H9 (cell line): ENCODE measurements around the gene RASGRF2. TPM values are rescaled to one million over a fixed set of nuclear protein-coding genes. Genes with fewer than 3 reads are reported as not detected.

ENCODE experiments used
- DNase-seq: peaks from one replicate; pipeline ENCODE4 v3.0.0-alpha.2; 2017
- H2AFZ ChIP-seq: one replicate; pipeline ENCODE4 v1.6.1; 2013; ENCODE audit warnings: mild to moderate bottlenecking, low read length, control low read depth, moderate library complexity
- H2AK5ac ChIP-seq: 2 replicates; pipeline ENCODE4 v1.6.1; 2013; ENCODE audit warnings: low read length, control low read depth, mixed read lengths; ENCODE audit not compliant: insufficient read length
- H2BK120ac ChIP-seq: one replicate; pipeline ENCODE4 v1.6.1; 2013; ENCODE audit warnings: low read depth, mild to moderate bottlenecking, low read length, control low read depth, inconsistent platforms; ENCODE audit not compliant: poor library complexity, severe bottlenecking
- H2BK12ac ChIP-seq: 2 replicates; pipeline ENCODE4 v1.6.1; 2013; ENCODE audit warnings: low read length, control low read depth, mixed read lengths, low read depth; ENCODE audit not compliant: insufficient read length
- H2BK15ac ChIP-seq: 2 replicates; pipeline ENCODE4 v1.6.1; 2013; ENCODE audit warnings: low read depth, low read length, control low read depth
- H2BK20ac ChIP-seq: one replicate; pipeline ENCODE4 v1.6.1; 2013; ENCODE audit warnings: low read depth, mild to moderate bottlenecking, low read length, control low read depth, inconsistent platforms; ENCODE audit not compliant: poor library complexity, severe bottlenecking
- H2BK5ac ChIP-seq: 2 replicates; pipeline ENCODE4 v1.6.1; 2013; ENCODE audit warnings: low read length, control low read depth, mixed read lengths; ENCODE audit not compliant: insufficient read length
- H3K14ac ChIP-seq: 2 replicates; pipeline ENCODE4 v1.6.1; 2013; ENCODE audit warnings: low read length, control low read depth; ENCODE audit not compliant: insufficient read depth
- H3K18ac ChIP-seq: 2 replicates; pipeline ENCODE4 v1.6.1; 2013; ENCODE audit warnings: low read depth, mild to moderate bottlenecking, mixed read lengths, low read length, control low read depth; ENCODE audit not compliant: insufficient read length
- H3K23ac ChIP-seq: 2 replicates; pipeline ENCODE4 v1.6.1; 2013; ENCODE audit warnings: low read length, control low read depth, mixed read lengths, low read depth; ENCODE audit not compliant: insufficient read length
- H3K23me2 ChIP-seq: 2 replicates; pipeline ENCODE4 v1.6.1; 2013; ENCODE audit warnings: low read depth, mild to moderate bottlenecking, mixed read lengths, low read length, control low read depth; ENCODE audit not compliant: insufficient read length, poor library complexity, severe bottlenecking
- H3K27ac ChIP-seq: 2 replicates; pipeline ENCODE4 v1.5.1; 2013; ENCODE audit warnings: low read length, control low read depth, mixed read lengths, low read depth; ENCODE audit not compliant: insufficient read length
- H3K27me3 ChIP-seq: 2 replicates; pipeline ENCODE4 v1.6.1; 2013; ENCODE audit warnings: low read length, control low read depth, inconsistent platforms; ENCODE audit not compliant: insufficient read depth
- H3K4ac ChIP-seq: 2 replicates; pipeline ENCODE4 v1.6.1; 2013; ENCODE audit warnings: low read depth, mild to moderate bottlenecking, control low read depth, inconsistent platforms, low read length, moderate library complexity
- H3K4me1 ChIP-seq: 2 replicates; pipeline ENCODE4 v1.6.1; 2013; ENCODE audit warnings: low read length, control low read depth, inconsistent platforms; ENCODE audit not compliant: insufficient read depth
- H3K4me2 ChIP-seq: 2 replicates; pipeline ENCODE4 v1.6.1; 2013; ENCODE audit warnings: low read length, control low read depth, mixed read lengths; ENCODE audit not compliant: insufficient read length, insufficient read depth
- H3K56ac ChIP-seq: 2 replicates; pipeline ENCODE4 v1.6.1; 2013; ENCODE audit warnings: low read depth, mild to moderate bottlenecking, mixed read lengths, low read length, control low read depth; ENCODE audit not compliant: insufficient read length
- H3K79me1 ChIP-seq: 2 replicates; pipeline ENCODE4 v1.6.1; 2013; ENCODE audit warnings: low read depth, mild to moderate bottlenecking, moderate library complexity, low read length, control low read depth, inconsistent platforms; ENCODE audit not compliant: insufficient read depth, poor library complexity, severe bottlenecking
- H3K79me2 ChIP-seq: 2 replicates; pipeline ENCODE4 v1.6.1; 2013; ENCODE audit warnings: low read length, control low read depth, inconsistent platforms; ENCODE audit not compliant: insufficient read depth
- H3K9ac ChIP-seq: 2 replicates; pipeline ENCODE4 v1.6.1; 2013; ENCODE audit warnings: low read length, control low read depth, mixed read lengths; ENCODE audit not compliant: insufficient read length; ENCODE audit errors: extremely low read depth
- H3K9me3 ChIP-seq: one replicate; pipeline ENCODE4 v1.6.1; 2013; ENCODE audit warnings: low read depth, low read length, inconsistent platforms; ENCODE audit not compliant: control insufficient read depth
- H3T11ph ChIP-seq: one replicate; pipeline ENCODE4 v1.6.1; 2013; ENCODE audit warnings: mild to moderate bottlenecking, low read length, control low read depth, inconsistent platforms
- H4K20me1 ChIP-seq: one replicate; pipeline ENCODE4 v1.6.1; 2013; ENCODE audit not compliant: control insufficient read depth, insufficient read length, insufficient read depth
- H4K5ac ChIP-seq: 2 replicates; pipeline ENCODE4 v1.6.1; 2013; ENCODE audit warnings: low read depth, mild to moderate bottlenecking, mixed read lengths, low read length, control low read depth; ENCODE audit not compliant: insufficient read length
- H4K8ac ChIP-seq: replicated peaks from 2 replicates; pipeline ENCODE4 v1.6.1; 2013; ENCODE audit warnings: low read length, control low read depth, mixed read lengths, low read depth; ENCODE audit not compliant: insufficient read length
- H4K91ac ChIP-seq: 2 replicates; pipeline ENCODE4 v1.6.1; 2013; ENCODE audit warnings: low read depth, mild to moderate bottlenecking, moderate library complexity, mixed read lengths, low read length, control low read depth; ENCODE audit not compliant: insufficient read length
- H3K27ac Mint-ChIP-seq, 3 experiments: 2 replicates in 2 of 3; 3 replicates in 1 of 3; pipeline ENCODE4 v1.8.0; 2020 to 2021; ENCODE audit warnings: mixed read lengths in 3 of 3, mild to moderate bottlenecking in 1 of 3, moderate library complexity in 1 of 3
- H3K27me3 Mint-ChIP-seq: 2 replicates; pipeline ENCODE4 v1.8.0; 2021; ENCODE audit warnings: low read depth, mild to moderate bottlenecking, moderate library complexity, mixed read lengths
- H3K36me3 Mint-ChIP-seq, 3 experiments: 2 replicates in 2 of 3; 3 replicates in 1 of 3; pipeline ENCODE4 v1.8.0; 2020 to 2021; ENCODE audit warnings: low read depth in 3 of 3, mixed read lengths in 3 of 3; ENCODE audit not compliant: insufficient read depth in 1 of 3
- H3K4me1 Mint-ChIP-seq, 2 experiments: 2 replicates each; pipeline ENCODE4 v1.8.0; 2020; ENCODE audit warnings: mixed read lengths in 2 of 2
- H3K4me3 Mint-ChIP-seq, 2 experiments: 2 replicates in 1 of 2; 3 replicates in 1 of 2; pipeline ENCODE4 v1.8.0; 2020 to 2021; ENCODE audit warnings: mild to moderate bottlenecking in 2 of 2, mixed read lengths in 2 of 2, moderate library complexity in 1 of 2
- H3K9me3 Mint-ChIP-seq, 2 experiments: 2 replicates in 1 of 2; 3 replicates in 1 of 2; pipeline ENCODE4 v1.8.0; 2020; ENCODE audit warnings: mild to moderate bottlenecking in 2 of 2, mixed read lengths in 2 of 2, moderate library complexity in 1 of 2
- CTCF ChIP-seq: fragments of 200-600 bp; sonication (generic); conservative IDR thresholded peaks from 3 replicates; pipeline ENCODE4 v1.8.0; 2021; ENCODE audit warnings: antibody characterized with exemption, mild to moderate bottlenecking
- WGBS: extraction: QIAGEN DNeasy Blood & Tissue Kit; methylation state at CpG from one replicate; pipeline ENCODE4 v1.1.7; 2013; ENCODE audit warnings: missing lambda C conversion rate, low lambda C conversion rate, mixed read lengths; ENCODE audit not compliant: insufficient read length; ENCODE audit errors: extremely low coverage; 5-methylcytosine and 5-hydroxymethylcytosine counted together
- total RNA-seq: library from RNA; stranded (reverse); gene quantifications from 2 replicates; pipeline ENCODE4 v1.2.1, GENCODE V29; 2021

Gene RASGRF2
- total RNA-seq, 1 experiment from 2014 or later: 13.5 TPM

- Histone ChIP-seq H3K27me3 (no peaks in the 10 kb centered on the region), H2AFZ (no peak overlapping the region), H4K20me1 (no peaks in the 10 kb centered on the region), H3K9ac (no peak overlapping the region), H3K23ac (no peak overlapping the region), H2AK5ac (no peak overlapping the region), H2BK120ac (no peak overlapping the region), H3K56ac (no peak overlapping the region), H3K18ac (no peak overlapping the region), H3K9me3 (no peaks in the 10 kb centered on the region), H3K4me1 (peaks cover 3% of the 10 kb centered on the region; the same call in 1 of the 2 replicates), H4K8ac (no peak overlapping the region), H3K79me2 (no peaks in the 10 kb centered on the region; the same call in 1 of the 2 replicates), H2BK20ac (no peak overlapping the region), H3K14ac (peak overlapping the region; percentile 17; the same call in 1 of the 2 replicates), H3T11ph (no peak overlapping the region), H3K23me2 (no peaks in the 10 kb centered on the region), H3K4ac (no peak overlapping the region), H3K4me2 (no peak overlapping the region), H4K91ac (no peak overlapping the region), H3K79me1 (peaks cover 13% of the 10 kb centered on the region), H2BK5ac (no peak overlapping the region), H2BK12ac (no peak overlapping the region), H2BK15ac (no peak overlapping the region), H3K27ac (no peak overlapping the region), H4K5ac (no peak overlapping the region)
- Mint-ChIP-seq H3K4me1 (peaks cover 12 to 29% of the 10 kb centered on the region in 2 experiments), H3K4me3 (no peak overlapping the region), H3K27ac (peak overlapping the region in 2 of 3 experiments; percentile 22 to 48; a peak in 3 of 7 replicates), H3K9me3 (peaks cover under 1 to 4% of the 10 kb centered on the region in 2 experiments; a peak in 4 of 5 replicates), H3K27me3 (no peaks in the 10 kb centered on the region), H3K36me3 (peaks cover 11 to 23% (median 14%) of the 10 kb centered on the region in 3 experiments; a peak in 6 of 7 replicates)
- DNase-seq: no peak
- no CpG with 5 or more reads among the region's 21 CpGs for WGBS
- no peak for TF ChIP-seq CTCF
Observed at GRCh38 chr5:81254886-81255559, 294.9 kb downstream of the RASGRF2 start.
